ENCODE data around the gene PDE11A. TPM values are rescaled to one million over a fixed set of nuclear protein-coding genes. Genes with fewer than 3 reads are reported as not detected.
A peak's percentile ranks its signal among the peaks of the same experiment; 100 is the strongest.

The PDE11A gene
- total RNA-seq, 6 experiments from 2014 or later, result 1.2 to 3.1 (median 1.4) TPM

GRCh38 chr2:177675350-177675821 lies 397.2 kb downstream of the PDE11A start:
- Mint-ChIP-seq H3K9me3 (no peaks in the 10 kb centered on the region), H3K4me3 (no peak overlapping the region), H3K27ac (no peak overlapping the region), H3K27me3 (ENCODE audit: insufficient read depth) (peaks cover 7% of the 10 kb centered on the region), H3K4me1 (ENCODE audit: low read depth) (no peaks in the 10 kb centered on the region), H3K36me3 (ENCODE audit: low read depth) (no peaks in the 10 kb centered on the region)
- TF ChIP-seq CTCF (IDR thresholded peaks at IDR 0.05), result no peak
- no peak for DNase-seq

- TF ChIP-seq CTCF (IDR thresholded peaks at IDR 0.05), result peak; percentile 31
- Mint-ChIP-seq H3K27ac (no peak overlapping the region), H3K36me3 (ENCODE audit: low read depth) (no peaks in the 10 kb centered on the region), H3K4me1 (ENCODE audit: low read depth) (no peaks in the 10 kb centered on the region; the same call in 1 of the 2 replicates), H3K4me3 (no peak overlapping the region), H3K27me3 (ENCODE audit: insufficient read depth) (peaks cover 7% of the 10 kb centered on the region), H3K9me3 (no peaks in the 10 kb centered on the region)
- no peak for DNase-seq
Observed at GRCh38 chr2:177673602-177674595, 398.7 kb downstream of the PDE11A start.

- Mint-ChIP-seq H3K9me3 (no peaks in the 10 kb centered on the region), H3K4me3 (no peak overlapping the region), H3K27ac (no peak overlapping the region), H3K4me1 (ENCODE audit: low read depth) (peaks cover under 1% of the 10 kb centered on the region; the same call in 1 of the 2 replicates), H3K36me3 (ENCODE audit: low read depth) (no peaks in the 10 kb centered on the region), H3K27me3 (ENCODE audit: insufficient read depth) (peaks cover 5% of the 10 kb centered on the region)
- DNase-seq, result no peak
- TF ChIP-seq CTCF (IDR thresholded peaks at IDR 0.05), result no peak
Observed at GRCh38 chr2:177671662-177672061, 400.9 kb downstream of the PDE11A start.

- Mint-ChIP-seq H3K4me1 (ENCODE audit: low read depth) (peaks cover 6% of the 10 kb centered on the region; the same call in 1 of the 2 replicates), H3K27ac (no peak overlapping the region), H3K27me3 (ENCODE audit: insufficient read depth) (peaks cover 5% of the 10 kb centered on the region; the same call in 1 of the 2 replicates), H3K4me3 (no peak overlapping the region), H3K9me3 (no peaks in the 10 kb centered on the region), H3K36me3 (ENCODE audit: low read depth) (no peaks in the 10 kb centered on the region)
- TF ChIP-seq CTCF (IDR thresholded peaks at IDR 0.05), result no peak
- no peak for DNase-seq
Observed at GRCh38 chr2:177670791-177671535, 401.6 kb downstream of the PDE11A start.

GRCh38 chr2:177669625-177670330 lies 402.8 kb downstream of the PDE11A start:
- Mint-ChIP-seq H3K4me1 (ENCODE audit: low read depth) (peaks cover 6% of the 10 kb centered on the region; the same call in 1 of the 2 replicates), H3K4me3 (no peak overlapping the region), H3K9me3 (no peaks in the 10 kb centered on the region), H3K36me3 (ENCODE audit: low read depth) (no peaks in the 10 kb centered on the region), H3K27ac (no peak overlapping the region), H3K27me3 (ENCODE audit: insufficient read depth) (peaks cover 5% of the 10 kb centered on the region; the same call in 1 of the 2 replicates)
- no peak for DNase-seq
- TF ChIP-seq CTCF (IDR thresholded peaks at IDR 0.05), result no peak

All from HFFc6 (cell line).